NOMO-1 (cell line): ENCODE measurements around the gene GZF1.

Experiments used
- DNase-seq, 2 experiments: peaks; one replicate each; lab custom pipeline; 2025; ENCODE audit not compliant: unreplicated experiment in 2 of 2; lab: John Stamatoyannopoulos, UW

The GZF1 gene

DNA sequence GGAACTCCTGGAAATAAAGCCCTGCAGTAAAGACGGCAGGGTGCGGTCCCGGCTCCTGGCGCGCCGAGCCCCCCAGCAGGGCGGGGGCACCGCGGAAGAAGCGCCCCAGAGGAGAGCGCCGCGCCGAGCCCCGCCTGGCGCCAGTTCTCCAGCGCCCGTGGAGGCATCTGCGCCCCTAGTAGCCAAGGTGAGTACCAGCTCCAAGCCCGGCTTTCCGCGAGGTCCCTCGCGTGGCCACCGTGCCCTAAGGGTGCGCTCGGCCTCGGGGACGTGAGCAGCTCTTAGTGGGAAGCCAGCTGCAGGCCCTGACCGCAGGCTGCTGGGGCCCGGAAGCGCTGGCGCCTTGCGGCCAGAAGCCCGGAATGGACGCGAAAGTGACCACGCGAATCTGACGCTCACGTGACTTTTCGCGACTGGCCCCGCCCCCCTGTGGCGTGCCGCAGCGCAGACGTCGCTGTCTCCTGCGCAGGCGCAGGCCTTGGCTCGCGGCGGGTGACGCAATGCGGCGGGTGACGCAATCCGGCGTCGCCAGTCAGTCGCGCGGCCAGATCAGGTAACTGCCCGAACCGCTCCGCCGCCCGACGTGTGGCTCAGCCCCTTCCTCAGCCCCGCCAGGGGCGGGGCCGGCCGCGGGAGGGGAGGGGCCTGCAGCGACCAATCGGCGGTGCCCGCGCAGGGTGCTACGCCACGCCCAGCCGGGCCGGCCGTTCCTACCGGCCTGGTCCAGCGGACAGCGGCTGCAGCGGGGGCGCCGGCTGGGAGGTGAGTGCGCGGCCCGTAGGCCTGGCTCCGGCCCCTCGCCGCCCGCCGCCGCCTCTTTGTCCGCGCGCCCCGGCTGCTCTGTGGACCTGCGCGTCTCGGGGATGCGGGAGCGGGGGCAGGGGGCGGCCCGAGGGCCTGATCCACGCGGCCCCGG lies at the start of gene GZF1:
TSS of gene GZF1 (plus strand) at position 707 of the 916 bp plus-strand sequence. CDS start 2,202 bp downstream, outside the sequence.
- DNase-seq = peak; percentile 97 to 98

DNA sequence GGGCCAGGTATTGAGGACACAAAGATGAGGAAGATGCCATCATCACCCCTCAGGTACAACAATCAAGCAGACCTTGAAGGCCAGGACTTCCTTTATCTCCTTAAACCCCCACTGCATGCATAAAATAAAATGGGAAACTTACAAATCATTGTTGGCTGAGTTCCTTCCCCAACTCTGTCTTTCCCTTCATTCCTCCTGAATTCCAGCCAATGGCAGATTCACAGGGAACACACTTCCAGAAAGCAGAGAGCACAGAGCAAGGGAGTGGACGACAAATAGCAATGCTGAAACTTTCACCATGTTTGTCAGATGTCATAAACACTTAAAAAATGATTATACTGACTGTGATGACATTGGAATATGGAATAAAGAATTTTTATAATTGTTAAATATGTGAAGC lies 48.7 kb upstream of the GZF1 start:
- no peak for DNase-seq

- no peak for DNase-seq
Observed at GRCh38 chr20:23314699-23315098, 47.3 kb upstream of the GZF1 start.

DNA sequence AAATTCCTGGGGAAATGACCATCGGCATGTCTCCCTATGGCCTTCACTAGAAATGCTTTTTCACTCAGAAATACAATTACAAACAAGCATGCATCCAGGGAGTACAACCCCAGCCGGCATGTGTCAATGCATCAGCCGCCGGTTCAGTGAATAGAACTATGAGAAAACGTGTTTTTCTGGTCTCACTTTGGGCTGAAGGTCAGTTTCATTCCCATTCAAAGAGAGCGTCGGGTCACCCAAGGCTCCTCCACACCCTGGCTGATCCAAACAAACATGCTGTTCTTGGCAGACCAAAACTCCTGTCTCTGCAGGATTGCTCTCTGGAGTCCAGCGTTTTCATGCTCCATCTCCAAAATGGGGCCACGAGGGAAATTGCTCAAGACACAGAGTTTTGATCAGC lies 46.9 kb upstream of the GZF1 start:
- DNase-seq = no peak

- DNase-seq = no peak
Observed at GRCh38 chr20:23316626-23317025, 45.4 kb upstream of the GZF1 start.

GRCh38 chr20:23317081-23317480 lies 44.9 kb upstream of the GZF1 start:
- DNase-seq = no peak

GRCh38 chr20:23318347-23318746 lies 43.6 kb upstream of the GZF1 start:
- no peak for DNase-seq

DNA sequence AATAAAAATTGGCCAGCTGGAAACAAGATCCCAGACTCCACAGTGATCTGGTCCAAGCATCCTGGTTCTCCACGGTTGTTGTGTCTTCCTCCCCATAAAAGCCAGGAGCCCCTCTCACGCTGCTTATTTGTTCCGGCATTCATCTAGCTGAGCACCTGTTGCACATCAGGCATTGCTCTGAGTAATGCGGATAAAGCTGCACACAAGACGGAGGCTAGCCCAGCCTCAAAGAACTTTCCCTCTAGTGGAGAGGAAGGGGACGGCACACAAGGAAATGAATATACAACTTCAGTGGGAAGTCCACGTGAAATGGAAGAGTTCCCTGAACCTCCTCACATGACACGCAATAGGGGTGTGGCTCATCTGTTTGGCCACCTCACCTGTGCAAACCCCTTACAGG lies 41.7 kb upstream of the GZF1 start:
- DNase-seq = peak in 1 of 2 experiments; percentile 3

- DNase-seq = no peak
Observed at GRCh38 chr20:23325107-23325506, 36.9 kb upstream of the GZF1 start.

DNA sequence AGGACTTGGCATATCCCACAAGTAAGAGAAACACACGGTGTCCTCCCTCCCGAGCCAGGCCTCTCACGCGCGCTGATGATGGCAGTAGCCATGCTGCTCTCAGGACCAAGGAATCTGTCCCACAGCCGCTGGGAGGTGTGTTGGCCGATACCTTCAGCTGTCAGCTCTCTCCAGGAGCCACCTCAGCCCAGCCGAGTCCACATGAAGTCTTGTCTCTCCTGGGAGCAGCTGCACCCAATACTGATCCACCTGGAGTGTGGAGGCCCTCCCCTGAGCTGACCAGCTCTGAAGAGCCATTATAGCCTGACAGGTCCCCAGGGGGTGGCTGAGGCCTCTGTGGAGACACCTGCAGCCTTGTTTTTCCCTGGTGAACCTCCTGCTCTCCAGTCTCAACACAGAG lies 35.2 kb upstream of the GZF1 start:
- no peak for DNase-seq

- DNase-seq = no peak
Observed at GRCh38 chr20:23327617-23328333, 34.2 kb upstream of the GZF1 start.

- DNase-seq = no peak
Observed at GRCh38 chr20:23331450-23332350, 30.3 kb upstream of the GZF1 start.

GRCh38 chr20:23332467-23332866 lies 29.5 kb upstream of the GZF1 start:
- DNase-seq = no peak

- peak in 1 of 2 experiments; percentile 14 for DNase-seq
Observed at GRCh38 chr20:23334111-23334510, 27.9 kb upstream of the GZF1 start.

DNA sequence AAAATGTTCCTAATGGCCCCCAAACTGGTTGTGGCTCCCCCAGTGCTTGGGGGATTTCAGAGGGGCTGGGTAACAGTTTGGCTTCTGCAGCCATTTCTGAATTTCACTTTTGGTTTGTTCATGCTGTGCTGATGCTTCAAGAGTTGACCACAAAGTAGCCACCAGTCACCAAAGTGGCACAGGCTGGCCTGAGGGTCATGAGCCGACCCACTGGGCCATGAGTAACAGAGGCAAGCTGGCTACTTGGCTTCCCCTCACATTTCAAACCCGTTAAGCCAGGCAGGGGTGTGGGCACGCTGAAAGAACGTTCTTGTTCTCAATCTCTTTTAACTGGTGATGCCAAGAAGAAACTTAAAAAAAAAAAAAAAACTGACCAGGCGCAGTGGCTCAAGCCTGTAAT lies 26.5 kb upstream of the GZF1 start:
- no peak for DNase-seq

GRCh38 chr20:23336476-23336875 lies 25.5 kb upstream of the GZF1 start:
- DNase-seq = no peak

- no peak for DNase-seq
Observed at GRCh38 chr20:23337312-23337711, 24.7 kb upstream of the GZF1 start.

GRCh38 chr20:23339986-23340385 lies 22.0 kb upstream of the GZF1 start:
- no peak for DNase-seq

- peak; percentile 20 to 33 for DNase-seq
Observed at GRCh38 chr20:23340524-23340923, 21.5 kb upstream of the GZF1 start.

GRCh38 chr20:23341073-23341472 lies 20.9 kb upstream of the GZF1 start:
- DNase-seq = no peak

DNA sequence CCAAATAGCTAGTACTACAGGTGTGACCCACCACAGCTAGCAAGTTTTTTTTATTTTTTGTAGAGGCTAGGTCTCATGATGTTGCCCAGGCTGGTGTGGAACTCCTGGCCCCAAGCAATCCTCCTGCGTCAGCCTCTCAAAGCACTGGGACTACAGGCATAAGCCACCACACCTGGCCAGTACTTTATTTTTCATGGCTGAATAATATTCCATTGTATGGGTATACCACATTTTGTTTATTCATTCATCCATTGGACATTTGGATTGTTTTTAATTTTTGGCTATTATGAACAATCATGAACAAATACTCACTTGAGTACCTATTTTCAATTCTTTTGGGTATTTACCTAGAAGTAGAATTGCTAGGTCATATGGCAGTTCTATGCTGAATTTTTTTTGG lies 18.4 kb upstream of the GZF1 start:
- DNase-seq = no peak
